HEK293 (cell line): ENCODE results near the gene MYO5B.

Source experiments
- CTCF ChIP-seq: fragments of 450-650 bp; formaldehyde crosslinking; IDR thresholded peaks from 2 replicates; pipeline ENCODE4 v1.5.1; 2016; ENCODE audit warnings: missing biosample characterization, missing genetic modification characterization
- TRIM28 ChIP-seq: IDR thresholded peaks from 2 replicates; pipeline ENCODE4 v1.6.1; 2011; ENCODE audit warnings: low read length, control low read depth, borderline replicate concordance
- YY1 ChIP-seq: fragments of 450-650 bp; formaldehyde crosslinking; IDR thresholded peaks from 2 replicates; pipeline ENCODE4 v1.5.1; 2018; ENCODE audit warnings: missing biosample characterization, missing genetic modification characterization

DNA sequence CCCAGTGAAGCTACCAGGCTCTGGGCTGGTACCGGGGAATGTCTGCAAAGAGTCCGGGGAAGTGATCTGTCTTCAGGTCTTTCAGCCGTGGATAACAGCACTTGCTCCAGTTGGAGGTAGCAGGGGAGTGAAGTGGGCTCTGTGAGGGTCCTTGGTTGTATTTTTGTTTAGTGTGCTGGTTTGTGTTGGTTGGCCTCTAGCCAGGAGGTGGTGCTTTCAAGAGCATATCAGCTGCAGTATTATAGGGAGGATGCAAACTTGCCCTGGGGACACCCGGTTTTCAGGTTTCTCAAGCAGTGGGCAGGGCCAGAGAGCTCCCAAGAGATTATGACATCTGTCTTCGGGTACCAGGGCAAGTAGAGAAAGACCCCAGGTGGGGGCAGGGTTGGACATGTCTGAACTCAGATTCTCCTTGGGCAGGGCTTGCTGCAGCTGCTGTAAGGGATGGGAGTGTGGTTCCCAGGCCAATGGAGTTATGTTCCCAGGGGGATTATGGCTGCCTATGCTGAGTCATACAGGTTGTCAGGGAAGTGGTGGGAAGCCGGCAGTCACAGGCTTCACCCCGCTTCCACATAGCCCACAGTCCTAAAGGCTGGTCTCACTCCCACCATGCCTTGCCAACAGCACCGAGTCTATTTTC, 416.0 kb downstream of the MYO5B start:
- TF ChIP-seq CTCF (tag by site-specific recombination) (no peak), YY1 (no peak), TRIM28 (no peak)
